Heart left ventricle (tissue), 16 donors: ENCODE data around the gene TBX20. TPM values are rescaled to one million over a fixed set of nuclear protein-coding genes. Genes with fewer than 3 reads are reported as not detected.
"Not testable (repeated sequence)": the region's sequence is repeated elsewhere in the genome, so short reads cannot be mapped to it uniquely, and the experiment has no call there.

ENCODE experiments used
- ATAC-seq, 4 donors: fragments of 200-7000 bp; cut with Tn5 transposase; one replicate each; pipeline ENCODE4 v1.9.1; 2020 to 2022; ENCODE audit warnings: moderate library complexity in 4 of 4, mild to moderate bottlenecking in 3 of 4, moderate number of reproducible peaks in 1 of 4
- DNase-seq, 5 donors: peaks; one replicate each; pipeline ENCODE4 v3.0.0-alpha.2; 2020
- H3K27ac ChIP-seq, 12 donors: fragments of 200-600 bp; sonication (generic) in 4 of 12; one replicate each; pipeline versions ENCODE4 v1.5.0 to v1.8.0; 2016 to 2022; ENCODE audit warnings: mild to moderate bottlenecking in 2 of 12
- H3K27me3 ChIP-seq, 9 donors: fragments of 200-600 bp; sonication (generic) in 2 of 9; one replicate each; pipeline versions ENCODE4 v1.5.1 to v1.8.0; 2016 to 2022; ENCODE audit warnings: mild to moderate bottlenecking in 3 of 9
- H3K36me3 ChIP-seq, 9 donors: fragments of 200-600 bp; sonication (generic) in 2 of 9; one replicate each; pipeline versions ENCODE4 v1.5.0 to v1.8.0; 2018 to 2022; ENCODE audit warnings: mild to moderate bottlenecking in 2 of 9
- H3K4me1 ChIP-seq, 12 donors: fragments of 200-600 bp; sonication (generic) in 4 of 12; one replicate each; pipeline versions ENCODE4 v1.5.0 to v1.8.0; 2016 to 2022; ENCODE audit warnings: mild to moderate bottlenecking in 3 of 12
- H3K4me3 ChIP-seq, 12 donors: fragments of 200-600 bp; sonication (generic) in 4 of 12; one replicate each; pipeline versions ENCODE4 v1.5.0 to v1.8.0; 2017 to 2022; ENCODE audit warnings: mild to moderate bottlenecking in 9 of 12, moderate library complexity in 4 of 12
- H3K9me3 ChIP-seq, 12 donors: fragments of 200-600 bp; sonication (generic) in 4 of 12; one replicate each; pipeline versions ENCODE4 v1.5.0 to v1.8.0; 2016 to 2022; ENCODE audit warnings: mild to moderate bottlenecking in 1 of 12
- whole genome bisulfite sequencing, 4 donors: extraction: QIAGEN DNeasy Blood & Tissue Kit in 2 of 4; methylation state at CpG; one replicate each; pipeline versions ENCODE4 v1.1.5 to v1.1.7; 2013 to 2018; 5-methylcytosine and 5-hydroxymethylcytosine counted together
- intact Hi-C, 10 donors: fragments of 100-400 bp; cut with DNase I; formaldehyde crosslinking; loops; one replicate each; pipeline versions ENCODE4 v1.11.1 to v1.14.2; 2022
- polyA plus RNA-seq, 2 donors: library from polyadenylated mRNA; stranded (reverse); fragments of 200-250 nt; gene quantifications; one replicate each; pipeline ENCODE4 v1.2.3, GENCODE V29; 2013
- total RNA-seq, 9 donors: library from RNA; depleted of rRNA in 2 of 9; stranded (reverse); fragments of >200 nt in 2 of 9; fragmentation: NEBNext Ultra II Directional in 3 of 9; extraction: Animal tissue kit (Norgen Biotek cat#: 25700) in 3 of 9; gene quantifications; one replicate each; pipeline versions ENCODE4 v1.1.0 to v1.2.4, GENCODE V29; 2016 to 2023
- donor health status: ischemic (EF 13 %, LVEDD 7.1; RV severe dilation, severe dysfunction).
- donor health status: healthy with polysubstance abuse.
- donor health status: DM: no; HTN: yes; CAD: no.
- donor health status: DM: no; HTN: no; CAD: no.
- donor health status: ischemic (EF 25% LVEDD 6.9; RV normal size, moderate dysfunction).
- donor health status: ischemic (EF 25% LVEDD 5.7; RV mildly dilated, moderate dysfunction).
- donor health status: healthy.
- donor health status: DM: yes; HTN: yes; CAD: no.
- donor health status: ischemic (EF 35%, LVEDD 5.7; RV mildly dilated, moderate dysfunction).
- donor health status: nonischemic (EF 11% LVEDD 7.7; RV severe dilation, severe dysfunction).
- donor health status: DM: yes; HTN: yes; CAD: no.
- donor health status: PGD.
- donor health status: ischemic (EF 29% LVEDD 5.4; RV normal size, mild dysfunction).
- donor health status: nonischemic (EF 23%, LVEDD 6.1; RV moderate dilation, normal function).

TBX20 gene
- total and polyA plus RNA-seq, 11 donors, result 5.1 to 155 (median 117) TPM

- Histone ChIP-seq H3K9me3 (peaks cover 0 to 12% (median 0%) of the 10 kb centered on the region in 12 donors), H3K36me3 (peaks cover 0 to 62% (median 3%) of the 10 kb centered on the region in 9 donors), H3K4me1 (peaks cover 0 to 31% (median 8%) of the 10 kb centered on the region in 12 donors)
- H3K27ac ChIP-seq, H3K27me3 ChIP-seq, H3K4me3 ChIP-seq, DNase-seq, ATAC-seq, intact Hi-C loops: not testable (repeated sequence)
These were observed 47.0 kb downstream of the TBX20 start for GRCh38 chr7:35206924-35207323.

GRCh38 chr7:35204850-35205249, 49.0 kb downstream of the TBX20 start:
- ATAC-seq, DNase-seq, intact Hi-C loops, H3K4me3 ChIP-seq, H3K9me3 ChIP-seq, H3K27me3 ChIP-seq: not testable (repeated sequence)
- Histone ChIP-seq H3K27ac (peak overlapping the region in 1 of 12 donors; percentile 47), H3K36me3 (peaks cover 0 to 63% (median 4%) of the 10 kb centered on the region in 9 donors), H3K4me1 (peaks cover 0 to 35% (median 8%) of the 10 kb centered on the region in 12 donors)
- 79 to 90% (median 86%) methylated on average over 1 of the region's 1 CpG for WGBS, 4 donors

- ATAC-seq, DNase-seq, H3K9me3 ChIP-seq, H3K27me3 ChIP-seq, intact Hi-C loops, H3K4me3 ChIP-seq: not testable (repeated sequence)
- Histone ChIP-seq H3K27ac (peak overlapping the region in 1 of 12 donors; percentile 24), H3K4me1 (peaks cover 0 to 35% (median 8%) of the 10 kb centered on the region in 12 donors), H3K36me3 (peaks cover 0 to 59% (median 4%) of the 10 kb centered on the region in 9 donors)
- 68 to 80% (median 70%) methylated on average over 4 to 5 of the region's 5 CpGs for WGBS, 4 donors
These were observed 49.9 kb downstream of the TBX20 start for GRCh38 chr7:35204031-35204430.

GRCh38 chr7:35202353-35202752, 51.5 kb downstream of the TBX20 start:
- peak; percentile 21 to 54 (median 38) for ATAC-seq
- H3K4me1 ChIP-seq, result peaks cover 0 to 40% (median 8%) of the 10 kb centered on the region in 12 donors
- intact Hi-C loops, H3K9me3 ChIP-seq, DNase-seq, H3K4me3 ChIP-seq, H3K27me3 ChIP-seq: not testable (repeated sequence)
- 46 to 56% (median 48%) methylated on average over 2 to 6 of the region's 6 CpGs for WGBS, 4 donors
- H3K36me3 ChIP-seq, result peaks cover 0 to 61% (median 4%) of the 10 kb centered on the region in 9 donors
- peak overlapping the region in 3 of 12 donors; percentile 39 to 81 (median 42) for H3K27ac ChIP-seq

- intact Hi-C loops, H3K27ac ChIP-seq, ATAC-seq, H3K9me3 ChIP-seq, H3K27me3 ChIP-seq, DNase-seq, H3K4me3 ChIP-seq: not testable (repeated sequence)
- Histone ChIP-seq H3K4me1 (peaks cover 0 to 36% (median under 1%) of the 10 kb centered on the region in 12 donors), H3K36me3 (peaks cover 0 to 63% (median 4%) of the 10 kb centered on the region in 9 donors)
- WGBS, 4 donors, result 78 to 89% (median 84%) methylated on average over 2 of the region's 2 CpGs
These were observed 53.7 kb downstream of the TBX20 start for GRCh38 chr7:35200170-35200569.

GRCh38 chr7:35198370-35199140, 55.3 kb downstream of the TBX20 start:
- intact Hi-C loops, result loop anchor here in 2 of 10 donors (10.0 kb wide), 2 partner anchors 326 to 336 kb away; no protein-coding TSS in a partner anchor
- peaks cover 0 to 48% (median 4%) of the 10 kb centered on the region in 9 donors for H3K36me3 ChIP-seq
- H3K27me3 ChIP-seq, H3K4me3 ChIP-seq, DNase-seq, H3K9me3 ChIP-seq: not testable (repeated sequence)
- peak in 2 of 4 donors; percentile 14 to 25 for ATAC-seq
- H3K27ac ChIP-seq, result peak overlapping the region in 1 of 12 donors; percentile 41
- peaks cover 0 to 21% (median 0%) of the 10 kb centered on the region in 12 donors for H3K4me1 ChIP-seq
- WGBS, 4 donors, result 40 to 56% (median 48%) methylated on average over 2 of the region's 2 CpGs

GRCh38 chr7:35191571-35191970, 62.3 kb downstream of the TBX20 start:
- H3K27me3 ChIP-seq, H3K27ac ChIP-seq, H3K9me3 ChIP-seq, H3K36me3 ChIP-seq, ATAC-seq, H3K4me3 ChIP-seq, H3K4me1 ChIP-seq: not testable (repeated sequence)
- peak in 1 of 5 donors; percentile 37 for DNase-seq
- intact Hi-C loops, result loop anchor here in 6 of 10 donors (5.0 to 10.0 kb wide), 5 partner anchors 326 to 346 kb away; no protein-coding TSS in a partner anchor
- 70 to 87% (median 84%) methylated on average over 4 of the region's 4 CpGs for WGBS, 4 donors
